ENCODE measurements around the gene GDF10.

GRCh38 chr10:47286591-47287315 is 13.2 kb upstream of the GDF10 start:
- TF ChIP-seq, protein P1, sequence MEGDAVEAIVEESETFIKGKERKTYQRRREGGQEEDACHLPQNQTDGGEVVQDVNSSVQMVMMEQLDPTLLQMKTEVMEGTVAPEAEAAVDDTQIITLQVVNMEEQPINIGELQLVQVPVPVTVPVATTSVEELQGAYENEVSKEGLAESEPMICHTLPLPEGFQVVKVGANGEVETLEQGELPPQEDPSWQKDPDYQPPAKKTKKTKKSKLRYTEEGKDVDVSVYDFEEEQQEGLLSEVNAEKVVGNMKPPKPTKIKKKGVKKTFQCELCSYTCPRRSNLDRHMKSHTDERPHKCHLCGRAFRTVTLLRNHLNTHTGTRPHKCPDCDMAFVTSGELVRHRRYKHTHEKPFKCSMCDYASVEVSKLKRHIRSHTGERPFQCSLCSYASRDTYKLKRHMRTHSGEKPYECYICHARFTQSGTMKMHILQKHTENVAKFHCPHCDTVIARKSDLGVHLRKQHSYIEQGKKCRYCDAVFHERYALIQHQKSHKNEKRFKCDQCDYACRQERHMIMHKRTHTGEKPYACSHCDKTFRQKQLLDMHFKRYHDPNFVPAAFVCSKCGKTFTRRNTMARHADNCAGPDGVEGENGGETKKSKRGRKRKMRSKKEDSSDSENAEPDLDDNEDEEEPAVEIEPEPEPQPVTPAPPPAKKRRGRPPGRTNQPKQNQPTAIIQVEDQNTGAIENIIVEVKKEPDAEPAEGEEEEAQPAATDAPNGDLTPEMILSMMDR (IDR thresholded peaks at IDR 0.05): no peak
- no peak for TF ChIP-seq ZFX (IDR thresholded peaks at IDR 0.05; ENCODE audit: borderline replicate concordance)
